Transverse colon (tissue), 4 donors: ENCODE results near the gene ROCK2.

ENCODE experiments used
- EP300 ChIP-seq: sonication (generic); formaldehyde crosslinking; IDR thresholded peaks from one replicate; pipeline ENCODE4 v1.6.1; 2017; ENCODE audit warnings: antibody characterized with exemption, low read depth
- POLR2AphosphoS5 ChIP-seq, 3 donors: sonication (generic); formaldehyde crosslinking; IDR thresholded peaks; one replicate each; pipeline ENCODE4 v1.6.1; 2016; ENCODE audit warnings: antibody characterized with exemption in 3 of 3
- TF ChIP-seq, protein P1 (sequence below), 5 experiments: fragments of 200-600 bp in 3 of 5; fragments of 450-650 bp in 2 of 5; sonication (generic) in 3 of 5; IDR thresholded peaks; 1 replicate in 2 of 5; 2 replicates in 3 of 5; pipeline ENCODE4 v1.5.1; 2016 to 2017; ENCODE audit warnings: antibody characterized with exemption in 5 of 5, inconsistent platforms in 3 of 5, mild to moderate bottlenecking in 2 of 5, moderate library complexity in 1 of 5

DNA sequence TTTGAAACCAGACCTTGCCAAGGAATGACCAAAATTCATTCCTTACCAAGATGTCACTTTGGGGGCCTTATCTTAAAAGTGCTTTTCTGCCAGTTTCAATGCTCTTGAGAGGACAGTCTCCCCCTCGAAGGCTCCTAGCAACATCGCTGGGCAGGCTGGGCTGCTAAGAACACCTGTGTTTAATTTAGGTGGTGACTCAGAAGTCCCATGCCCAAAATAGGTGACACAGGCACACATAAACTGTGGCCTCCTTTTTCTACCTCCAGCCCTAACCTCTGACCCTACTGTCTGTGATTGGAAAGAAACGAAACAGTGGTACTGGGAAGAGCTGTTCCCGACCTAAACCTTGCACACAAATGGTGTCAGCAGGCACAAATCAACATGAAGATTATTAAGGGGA lies 28.7 kb upstream of the ROCK2 start:
- TF ChIP-seq EP300 (no peak), POLR2AphosphoS5 (IDR thresholded peaks at IDR 0.05) (no peak)
- TF ChIP-seq, protein P1, sequence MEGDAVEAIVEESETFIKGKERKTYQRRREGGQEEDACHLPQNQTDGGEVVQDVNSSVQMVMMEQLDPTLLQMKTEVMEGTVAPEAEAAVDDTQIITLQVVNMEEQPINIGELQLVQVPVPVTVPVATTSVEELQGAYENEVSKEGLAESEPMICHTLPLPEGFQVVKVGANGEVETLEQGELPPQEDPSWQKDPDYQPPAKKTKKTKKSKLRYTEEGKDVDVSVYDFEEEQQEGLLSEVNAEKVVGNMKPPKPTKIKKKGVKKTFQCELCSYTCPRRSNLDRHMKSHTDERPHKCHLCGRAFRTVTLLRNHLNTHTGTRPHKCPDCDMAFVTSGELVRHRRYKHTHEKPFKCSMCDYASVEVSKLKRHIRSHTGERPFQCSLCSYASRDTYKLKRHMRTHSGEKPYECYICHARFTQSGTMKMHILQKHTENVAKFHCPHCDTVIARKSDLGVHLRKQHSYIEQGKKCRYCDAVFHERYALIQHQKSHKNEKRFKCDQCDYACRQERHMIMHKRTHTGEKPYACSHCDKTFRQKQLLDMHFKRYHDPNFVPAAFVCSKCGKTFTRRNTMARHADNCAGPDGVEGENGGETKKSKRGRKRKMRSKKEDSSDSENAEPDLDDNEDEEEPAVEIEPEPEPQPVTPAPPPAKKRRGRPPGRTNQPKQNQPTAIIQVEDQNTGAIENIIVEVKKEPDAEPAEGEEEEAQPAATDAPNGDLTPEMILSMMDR (IDR thresholded peaks at IDR 0.05), result no peak
